Eye (tissue), 1 donor: ENCODE results near the gene UQCC2.

Source experiments
- DNase-seq: peaks from one replicate; pipeline ENCODE4 v3.0.0-alpha.2; 2015

Gene UQCC2

DNA sequence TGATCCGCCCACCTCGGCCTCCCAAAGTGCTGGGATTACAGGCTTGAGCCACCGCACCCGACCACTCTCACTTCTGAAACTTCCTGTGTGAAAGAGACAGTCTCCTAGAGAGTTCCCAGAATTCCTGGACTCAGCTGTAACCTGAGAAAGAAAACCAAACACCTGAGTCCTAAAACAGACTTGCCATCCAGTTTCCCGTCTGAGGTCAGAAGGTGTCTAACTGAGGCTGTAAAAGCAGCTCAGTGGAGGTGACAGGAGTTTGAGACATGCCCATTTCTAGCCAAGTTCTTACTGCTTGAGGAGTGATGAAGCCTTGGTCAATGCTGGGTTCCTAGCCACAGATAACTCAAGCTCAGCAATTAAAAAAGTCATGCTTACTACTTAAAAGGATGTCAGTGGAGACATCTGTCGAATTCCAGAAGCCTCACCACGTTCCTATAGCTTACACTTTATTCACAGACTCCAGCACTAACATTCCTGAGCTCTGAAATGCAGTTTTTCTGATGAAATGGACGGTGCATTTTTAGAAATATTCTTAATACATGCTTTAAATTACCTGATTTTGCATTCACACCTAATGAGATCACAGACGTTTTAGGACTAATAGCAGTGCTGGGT lies 6.1 kb downstream of the UQCC2 start:
- DNase-seq, result no peak

DNA sequence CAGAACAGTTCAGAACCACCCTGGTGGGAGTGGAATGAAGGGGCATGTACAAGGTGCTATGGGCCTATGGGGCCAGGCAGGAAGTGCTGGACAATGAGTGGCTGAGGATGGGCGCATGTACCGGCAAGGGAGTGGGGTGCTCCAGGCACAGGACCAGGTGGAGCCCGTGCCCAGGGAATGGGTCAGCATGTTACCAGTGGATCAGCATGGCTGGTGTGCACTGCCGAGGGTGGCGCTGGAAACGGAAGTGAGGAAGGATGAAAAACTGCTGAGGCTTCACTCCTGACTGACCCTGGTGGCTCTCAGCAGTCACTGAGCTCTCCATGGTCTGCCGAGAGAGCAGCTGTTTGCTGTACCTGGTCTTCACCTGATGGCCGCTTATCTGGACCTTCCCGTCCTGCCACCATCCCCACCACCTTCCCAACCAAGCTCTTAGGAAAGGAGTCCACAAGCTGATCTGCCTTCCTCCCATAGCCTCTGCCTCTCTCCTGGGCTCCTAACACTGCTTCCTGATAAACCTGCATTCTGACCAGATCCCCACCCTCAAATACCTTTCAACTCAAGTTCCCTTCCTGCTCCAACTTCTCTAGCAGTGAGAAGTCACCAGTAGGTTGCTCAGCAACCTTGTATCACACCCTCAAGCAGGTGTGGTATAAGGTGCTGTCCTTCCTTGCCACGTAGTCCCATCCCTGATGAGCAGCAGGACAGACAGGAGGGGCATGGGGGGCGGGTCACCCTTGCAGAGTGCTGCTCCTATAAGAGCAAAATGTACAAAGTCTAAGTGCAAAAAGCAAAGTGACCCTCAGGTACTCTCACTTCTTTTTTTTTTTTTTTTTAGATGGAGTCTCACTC lies 7.1 kb downstream of the UQCC2 start:
- DNase-seq, result no peak

DNA sequence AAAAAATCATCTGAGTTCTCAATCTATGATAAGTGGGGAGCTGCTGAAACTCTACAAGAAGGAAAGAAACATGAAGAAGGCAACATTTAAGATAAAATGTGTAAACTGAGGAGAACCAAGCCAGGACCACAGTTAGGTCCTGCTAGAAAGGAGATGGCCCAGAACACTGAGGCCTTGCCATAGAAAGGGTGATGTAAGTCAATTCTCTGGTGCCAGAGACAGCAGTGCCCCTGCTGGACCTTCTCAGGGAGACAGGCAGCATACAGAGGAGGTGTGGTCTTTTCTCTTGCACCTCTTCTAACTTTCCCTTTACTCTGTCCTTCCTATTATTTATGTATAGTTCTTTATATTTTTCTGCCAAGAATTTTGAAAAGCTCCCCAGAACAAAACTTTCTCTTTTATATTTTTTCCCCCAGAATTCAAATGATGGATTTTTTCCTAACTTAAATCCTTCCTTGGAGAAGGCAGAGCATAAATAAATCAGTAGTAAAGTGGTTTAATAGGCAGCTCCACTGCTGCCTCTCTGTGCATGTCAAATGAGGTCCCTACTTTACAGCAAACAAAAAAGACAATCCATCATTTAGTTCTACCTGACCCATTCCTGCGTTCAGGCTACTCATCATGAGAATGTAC lies 9.0 kb downstream of the UQCC2 start:
- peak; percentile 58 for DNase-seq

DNA sequence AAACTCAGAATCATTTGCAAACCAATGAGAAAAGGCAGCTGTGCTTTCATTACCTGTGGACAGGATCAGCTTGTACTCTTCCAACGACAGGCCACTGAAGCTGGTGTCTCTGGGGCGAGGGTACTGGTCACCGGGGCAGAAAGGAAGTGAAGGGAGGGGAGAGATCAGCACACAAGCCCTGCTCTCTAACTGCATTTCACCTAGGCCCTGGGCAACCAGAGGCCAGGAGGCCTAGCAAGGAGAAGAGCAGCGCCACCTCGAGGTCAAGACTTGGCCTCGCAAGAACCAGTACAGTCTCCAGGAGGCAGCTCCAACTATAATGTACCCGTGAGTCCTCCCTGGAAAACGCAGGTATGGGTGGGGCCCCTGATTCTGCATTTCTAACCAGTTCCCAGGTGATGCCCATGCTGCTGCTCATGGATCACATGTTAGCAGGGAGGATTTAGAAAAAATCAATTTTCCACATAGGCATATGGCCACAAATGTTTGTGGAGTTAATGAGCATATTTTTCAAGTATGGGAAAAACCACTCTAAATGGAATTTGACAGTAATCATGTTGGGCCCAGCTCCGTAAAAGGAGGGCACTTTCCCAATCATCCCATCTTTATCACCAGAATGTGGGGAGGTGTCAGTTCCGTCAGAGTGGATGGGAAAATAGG lies 11.0 kb downstream of the UQCC2 start:
- DNase-seq, result peak; percentile 80

DNA sequence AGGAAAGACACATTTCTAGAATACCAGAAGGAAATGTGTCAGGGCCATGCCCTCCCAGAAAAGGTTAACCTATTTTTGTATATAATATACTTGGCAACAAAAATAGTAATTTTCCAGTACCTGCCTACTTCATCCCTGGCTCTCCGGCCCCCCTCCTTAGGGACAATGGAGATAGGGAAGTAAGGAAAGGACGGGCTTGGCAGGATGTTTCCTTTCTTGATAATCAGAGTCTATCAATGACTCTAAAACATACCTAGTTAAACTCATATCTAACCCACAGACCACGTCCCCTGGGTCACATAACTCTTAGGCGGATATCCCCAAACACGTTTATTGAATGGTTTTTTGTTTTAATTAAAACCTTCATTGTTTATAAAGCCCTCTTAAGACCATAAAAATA lies 11.8 kb downstream of the UQCC2 start:
- no peak for DNase-seq

DNA sequence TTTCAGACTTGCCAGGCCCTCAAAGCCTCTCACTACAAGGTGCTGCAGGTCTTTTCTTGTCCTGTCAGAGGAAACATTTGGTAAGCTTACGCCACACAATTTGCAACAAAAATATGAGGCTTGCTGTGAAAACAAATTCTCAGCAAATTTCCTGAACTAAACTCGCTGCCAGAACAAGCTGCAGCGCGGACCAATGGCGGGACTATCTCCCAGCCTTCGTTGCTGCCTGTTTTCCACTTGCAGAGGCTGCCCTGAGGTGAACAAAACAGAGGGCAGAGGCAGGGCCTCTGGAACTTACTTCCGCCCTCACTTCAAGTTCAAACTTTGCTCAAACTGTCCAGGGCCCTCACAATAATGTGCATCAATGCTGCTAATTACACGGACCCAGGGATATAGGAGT lies 12.4 kb downstream of the UQCC2 start:
- no peak for DNase-seq

DNA sequence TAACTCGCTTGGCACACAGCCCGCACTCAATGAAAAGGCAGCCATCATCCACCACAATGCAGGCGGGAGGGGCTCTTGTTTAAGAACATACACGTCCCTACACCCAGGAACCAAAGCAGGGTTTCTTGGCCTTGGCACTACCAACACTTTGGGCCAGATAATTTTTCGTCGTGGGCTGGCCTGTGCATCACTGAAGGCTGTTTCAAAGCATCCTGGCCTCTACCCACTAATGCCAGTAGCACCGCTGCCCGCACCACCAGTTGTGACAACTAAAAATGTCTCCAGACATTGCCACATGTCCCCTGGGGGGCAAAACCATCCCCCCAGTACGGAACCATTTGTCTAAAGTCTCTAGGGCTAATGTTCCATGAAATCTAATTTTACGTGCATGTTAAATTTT lies 13.0 kb downstream of the UQCC2 start:
- no peak for DNase-seq

DNA sequence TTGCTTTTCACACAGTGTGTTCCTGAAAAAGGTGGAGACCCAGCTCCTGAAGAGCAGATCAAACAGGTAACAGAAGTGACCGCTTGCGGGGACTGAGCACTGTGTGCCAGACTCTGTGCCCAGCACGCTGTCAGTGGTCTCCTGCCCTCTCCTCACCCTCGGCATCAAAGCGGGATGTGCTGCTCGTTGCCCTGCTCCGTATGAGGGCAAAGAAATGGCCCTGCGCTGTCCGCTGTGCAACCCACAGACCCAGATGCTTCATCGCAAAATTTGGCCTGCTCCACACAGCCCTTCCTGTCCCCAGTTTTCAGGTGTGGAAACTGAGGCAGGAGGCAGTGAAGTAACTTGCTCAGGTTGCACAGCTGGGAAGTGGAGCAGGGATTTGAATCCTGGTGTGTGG lies 13.7 kb downstream of the UQCC2 start:
- DNase-seq, result no peak

DNA sequence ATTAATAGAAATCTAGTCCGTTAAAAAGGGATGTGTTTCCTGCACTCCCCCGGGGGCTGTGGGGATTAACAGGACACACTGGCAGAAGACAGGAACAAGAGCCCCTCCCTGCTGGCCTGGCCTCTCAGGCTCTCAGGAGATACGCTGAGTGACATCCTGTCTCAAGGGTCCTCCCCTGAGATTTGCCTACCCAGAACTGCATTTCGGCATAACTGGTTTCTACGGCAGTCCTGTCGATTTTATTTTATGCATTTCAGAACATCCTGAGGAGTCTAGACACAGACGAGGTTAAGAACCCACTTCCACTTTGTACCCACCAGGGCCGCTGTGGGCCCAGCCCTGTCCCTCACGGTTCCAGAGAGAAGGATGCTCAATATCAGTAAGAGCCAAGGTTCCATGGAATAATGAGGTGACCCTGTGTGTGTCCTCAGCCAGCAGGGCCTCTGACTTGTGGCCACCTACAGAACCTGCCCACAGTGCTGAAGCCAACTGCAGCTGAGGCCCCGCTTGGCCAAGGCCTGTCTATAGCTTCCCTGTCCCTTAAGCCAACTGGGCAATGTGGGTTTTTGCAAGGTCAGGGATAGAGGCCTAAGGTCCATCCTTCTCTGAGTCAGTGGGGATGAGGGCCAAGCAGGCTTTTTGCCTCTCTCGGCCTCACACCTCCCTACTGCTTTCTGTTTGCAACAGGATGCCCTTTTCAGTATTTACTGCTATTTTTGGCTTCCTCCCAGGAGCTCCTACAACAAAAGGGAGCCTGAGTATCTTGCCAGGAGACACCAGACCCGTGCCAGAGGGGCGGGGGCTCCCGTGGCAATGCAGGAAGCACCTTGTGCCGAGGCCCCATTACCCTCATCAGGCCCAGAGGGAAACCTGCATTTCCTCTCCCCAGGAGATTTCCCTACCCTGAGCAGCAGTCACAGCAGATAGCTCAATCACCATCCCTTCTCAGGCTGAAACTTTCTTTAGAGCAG lies 14.7 kb downstream of the UQCC2 start:
- no peak for DNase-seq

DNA sequence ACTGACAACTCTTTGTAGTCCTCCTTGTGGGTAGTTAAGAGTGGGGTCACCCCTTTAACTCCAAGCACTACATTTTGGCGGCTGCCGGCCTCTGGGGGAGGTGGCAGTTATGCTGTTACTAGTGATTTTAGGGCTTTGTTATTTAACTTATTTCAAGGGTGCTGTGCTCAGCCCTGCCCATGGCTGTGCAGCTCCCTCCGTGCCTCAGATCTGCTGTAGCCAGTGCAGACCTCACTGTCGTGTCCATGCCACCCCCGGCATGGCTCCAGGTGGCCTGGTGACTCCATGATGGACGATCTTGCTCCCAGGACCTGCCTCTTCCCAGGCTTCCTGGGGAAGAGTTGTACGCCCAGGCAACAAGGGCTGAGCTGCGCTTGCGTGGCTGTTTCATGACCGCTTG lies 15.4 kb downstream of the UQCC2 start:
- no peak for DNase-seq

DNA sequence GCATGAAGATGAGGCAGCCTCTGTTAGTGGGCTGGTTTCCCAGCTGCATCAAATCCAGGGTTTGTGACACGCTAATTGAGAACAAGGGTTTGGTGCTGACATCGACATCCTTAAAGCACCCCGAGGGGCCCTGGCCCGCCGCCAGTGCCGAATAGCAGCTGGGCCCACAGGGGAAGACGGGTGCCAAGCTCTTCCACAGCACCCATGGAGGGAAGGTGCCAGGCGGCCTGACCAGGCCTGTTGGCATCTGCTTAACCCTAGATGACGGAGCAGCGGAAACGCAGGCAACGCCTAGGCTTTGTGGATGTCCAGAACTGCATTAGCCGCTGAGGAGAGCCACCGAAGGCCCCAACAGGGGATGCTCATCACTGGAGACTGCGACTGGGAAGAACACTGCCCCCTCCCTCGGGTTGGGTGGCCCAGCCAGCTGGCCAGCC lies 16.0 kb downstream of the UQCC2 start:
- no peak for DNase-seq

DNA sequence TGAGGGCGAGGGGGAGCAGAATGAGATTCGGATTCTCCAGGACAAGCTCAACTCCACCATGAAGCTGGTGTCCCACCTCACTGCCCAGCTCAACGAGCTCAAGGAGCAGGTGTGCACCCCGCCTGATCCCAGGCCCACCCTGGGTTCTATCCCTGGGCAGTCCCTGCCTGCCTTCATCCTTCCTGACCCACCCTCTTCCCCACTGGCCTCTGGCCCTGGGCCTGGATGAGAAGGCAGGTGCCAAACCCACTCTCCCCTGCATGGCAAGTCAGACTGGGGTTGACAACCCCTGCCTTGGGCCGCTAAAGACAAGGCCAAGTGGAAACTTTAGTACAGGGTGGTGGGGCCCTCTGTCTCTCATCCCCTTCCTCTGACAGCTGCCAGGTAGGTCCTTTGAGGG lies 16.5 kb downstream of the UQCC2 start:
- no peak for DNase-seq

DNA sequence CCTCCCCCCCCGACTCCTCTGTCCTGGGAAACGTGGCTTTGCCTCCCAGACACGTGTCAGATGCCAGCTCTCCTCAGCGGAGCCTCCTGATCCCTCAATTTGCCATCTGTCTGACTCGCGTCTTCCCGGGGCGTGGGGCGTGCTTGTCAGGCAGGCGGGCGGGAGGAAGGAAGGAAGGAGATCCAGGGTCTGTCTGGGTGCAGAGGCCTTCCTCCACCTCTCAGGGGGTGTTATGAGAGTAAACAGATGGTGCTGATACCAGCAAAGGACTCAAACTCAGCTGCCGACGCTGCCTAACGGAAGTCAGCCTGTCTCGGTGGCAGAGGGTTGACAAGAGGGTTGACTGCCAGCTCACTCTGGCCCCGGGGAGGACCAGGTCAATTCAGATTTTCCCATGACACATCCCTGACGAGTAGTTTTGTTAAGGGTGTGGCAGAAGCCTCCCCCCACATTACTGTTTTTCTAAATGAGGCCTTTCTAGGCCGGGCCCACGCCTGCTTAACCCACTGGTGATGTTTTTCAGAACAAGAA lies 17.0 kb downstream of the UQCC2 start:
- peak; percentile 79 for DNase-seq

DNA sequence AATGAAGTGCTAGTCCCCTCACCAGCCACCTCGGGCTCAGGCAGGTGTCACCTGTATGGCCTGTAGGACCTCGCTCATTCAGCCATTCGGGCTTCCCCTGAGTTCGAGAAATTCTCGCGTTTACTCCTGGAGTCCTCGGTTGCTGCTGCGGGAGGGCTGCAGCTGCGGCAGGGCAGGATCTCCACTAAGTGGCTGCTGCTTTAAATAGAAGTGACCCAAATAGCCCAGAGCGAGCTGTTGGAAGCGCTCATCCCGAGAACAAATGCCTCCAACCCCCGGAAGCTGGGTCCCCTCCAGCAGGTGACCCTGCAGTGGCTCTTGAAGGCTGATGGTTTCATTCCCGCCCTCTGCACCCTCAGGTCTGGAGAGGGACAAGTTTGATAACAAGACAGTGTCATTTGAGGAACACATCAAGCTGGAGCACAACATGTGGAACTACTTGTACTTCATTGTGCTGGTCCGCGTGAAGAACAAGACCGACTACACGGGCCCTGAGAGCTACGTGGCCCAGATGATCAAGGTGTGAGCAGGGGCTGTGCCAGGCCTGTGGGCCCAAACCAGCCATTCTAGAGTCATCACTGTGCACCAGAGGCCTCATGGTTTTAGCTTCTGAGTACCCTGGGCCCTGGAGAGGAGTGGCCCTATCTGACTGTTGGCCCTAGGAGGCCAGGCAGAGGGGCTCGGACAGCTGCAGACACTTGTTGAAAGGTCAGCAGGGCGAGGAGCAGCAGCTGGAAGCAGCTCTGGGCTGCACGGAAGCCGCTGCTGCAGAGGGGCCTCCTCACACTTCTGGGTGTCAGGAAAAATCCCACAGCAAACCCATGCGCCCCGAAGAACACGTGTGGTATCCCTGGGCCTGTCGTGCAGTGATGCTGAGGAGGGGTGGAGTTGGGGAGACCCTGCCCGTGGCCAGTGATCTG lies 18.1 kb downstream of the UQCC2 start:
- peak; percentile 41 for DNase-seq

DNA sequence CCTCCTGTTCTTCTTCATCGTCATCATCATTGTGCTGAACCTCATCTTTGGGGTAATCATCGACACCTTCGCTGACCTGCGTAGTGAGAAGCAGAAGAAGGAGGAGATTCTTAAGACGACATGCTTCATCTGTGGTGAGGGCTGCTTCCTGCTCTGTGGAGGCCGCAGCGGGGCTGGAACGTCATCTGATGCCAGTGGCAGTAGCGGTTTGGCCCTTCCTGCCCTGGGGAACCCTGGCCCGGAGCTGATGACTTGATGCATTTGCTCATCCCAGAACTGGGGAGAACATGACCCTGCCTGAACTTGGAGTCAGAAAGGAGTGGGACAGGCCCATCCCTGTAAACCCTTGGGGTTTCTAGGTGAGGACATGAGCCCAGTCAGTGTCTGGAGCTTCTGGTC lies 18.7 kb downstream of the UQCC2 start:
- DNase-seq, result no peak

DNA sequence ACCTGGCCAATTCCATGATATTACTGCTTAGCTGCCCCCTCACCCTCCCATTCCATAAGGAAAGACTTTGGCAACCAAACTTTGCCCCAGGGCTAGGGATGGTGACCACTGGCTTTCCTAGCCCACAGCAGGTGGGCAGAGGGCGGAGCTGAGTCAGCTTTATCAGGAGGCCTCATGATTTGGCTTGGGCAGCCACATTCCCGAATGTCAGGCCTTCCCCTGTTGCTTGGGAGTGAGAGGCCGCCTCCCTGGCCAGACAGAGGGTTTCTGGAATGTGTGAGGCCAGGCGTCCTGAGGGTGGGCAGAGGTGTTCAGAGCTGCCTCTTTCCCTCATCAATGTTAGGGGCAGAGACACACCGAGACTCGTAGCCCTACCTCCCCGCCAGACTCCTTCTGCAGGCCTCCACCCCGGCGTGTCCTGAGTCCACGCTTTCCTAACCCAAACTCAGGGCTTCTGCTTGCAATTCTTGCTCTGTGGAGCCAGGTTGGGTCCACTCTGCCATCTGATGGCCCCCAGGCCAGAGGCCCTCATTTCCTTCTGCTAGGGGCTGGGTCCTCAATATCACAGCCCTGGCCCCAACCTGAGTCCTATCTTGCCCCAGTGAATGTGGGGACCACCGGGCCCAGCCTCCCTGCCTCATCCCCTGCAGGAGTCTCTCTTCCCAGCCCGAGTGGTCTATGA lies 19.3 kb downstream of the UQCC2 start:
- DNase-seq, result no peak

DNA sequence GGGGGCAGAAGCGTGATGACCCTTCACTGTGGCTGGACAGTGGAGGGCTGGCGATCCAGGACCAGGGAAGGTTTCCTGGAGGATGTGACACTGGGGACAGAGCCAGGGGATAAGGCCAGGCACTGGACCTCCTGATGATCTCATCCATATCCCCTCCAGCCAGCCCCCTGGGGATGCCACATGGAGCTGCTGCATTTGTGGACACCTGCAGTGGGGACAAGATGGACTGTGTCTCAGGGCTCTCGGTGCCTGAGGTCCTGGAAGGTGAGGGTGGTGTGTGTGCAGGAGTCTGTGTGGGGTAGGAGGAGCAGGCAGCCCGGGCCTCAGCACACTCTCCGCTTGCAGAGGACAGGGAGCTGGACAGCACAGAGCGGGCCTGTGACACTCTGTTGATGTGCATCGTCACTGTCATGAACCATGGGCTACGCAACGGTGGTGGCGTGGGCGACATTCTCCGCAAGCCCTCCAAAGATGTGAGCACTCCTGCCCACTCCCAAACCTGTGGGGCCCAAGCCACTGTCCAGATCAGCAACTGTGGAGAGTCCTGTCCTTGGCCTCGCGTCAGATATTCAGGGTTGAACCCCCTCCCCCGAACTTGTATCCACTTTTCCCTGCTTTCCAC lies 19.9 kb downstream of the UQCC2 start:
- DNase-seq, result no peak

DNA sequence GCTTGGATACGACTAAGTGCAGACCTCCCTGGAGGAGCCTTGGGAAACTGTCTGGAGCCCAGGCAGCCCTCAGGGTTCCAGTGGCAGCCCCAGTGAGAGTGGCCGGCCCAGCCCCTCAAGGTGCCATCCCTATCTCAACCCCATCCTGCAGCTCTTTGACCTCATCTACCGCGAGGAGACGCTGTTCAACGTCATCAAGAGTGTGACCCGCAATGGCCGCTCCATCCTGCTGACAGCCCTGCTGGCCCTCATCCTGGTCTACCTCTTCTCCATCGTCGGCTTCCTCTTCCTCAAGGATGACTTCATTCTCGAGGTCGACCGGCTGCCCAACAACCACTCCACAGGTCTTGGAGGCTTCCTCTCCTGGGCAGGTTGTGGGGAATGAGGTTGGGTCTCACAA lies 20.7 kb downstream of the UQCC2 start:
- no peak for DNase-seq

DNA sequence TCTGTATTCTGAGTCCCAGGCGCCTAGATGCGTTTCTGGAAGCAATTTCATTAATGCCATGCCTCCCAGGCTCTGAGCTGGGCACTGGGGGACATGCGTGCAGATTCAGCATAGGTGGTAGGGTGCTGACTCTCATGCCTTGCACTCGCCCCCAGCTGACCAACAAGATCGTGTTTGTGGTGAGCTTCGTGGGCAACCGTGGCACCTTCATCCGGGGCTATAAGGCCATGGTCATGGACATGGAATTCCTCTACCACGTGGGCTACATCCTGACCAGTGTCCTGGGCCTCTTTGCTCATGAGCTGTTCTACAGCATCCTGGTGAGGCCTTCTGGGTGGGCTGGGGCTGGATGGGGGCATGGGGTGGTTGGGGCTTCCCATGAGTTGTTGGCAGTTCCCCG lies 21.6 kb downstream of the UQCC2 start:
- DNase-seq, result no peak

DNA sequence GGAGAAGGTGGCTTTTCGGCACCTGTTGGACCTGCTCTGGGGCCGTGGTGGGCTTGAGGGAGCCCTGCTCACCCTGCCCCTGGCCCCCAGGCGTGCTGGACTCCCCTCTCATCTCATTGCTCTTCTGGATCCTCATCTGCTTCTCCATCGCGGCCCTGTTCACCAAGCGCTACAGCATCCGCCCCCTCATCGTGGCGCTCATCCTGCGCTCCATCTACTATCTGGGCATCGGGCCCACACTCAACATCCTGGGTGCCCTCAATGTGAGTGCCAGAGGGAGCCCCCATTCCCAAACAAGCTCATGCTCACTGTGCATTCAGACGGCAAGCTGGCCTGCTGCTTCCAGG lies 22.4 kb downstream of the UQCC2 start:
- DNase-seq, result no peak
